Measurements from ENCODE around the gene OBSL1.

The OBSL1 gene

GRCh38 chr2:219527076-219527394 is 44.3 kb downstream of the OBSL1 start:
- no peak for DNase-seq

- DNase-seq, result no peak
These were observed 44.8 kb downstream of the OBSL1 start for GRCh38 chr2:219526320-219527075.

GRCh38 chr2:219525533-219526232 is 45.7 kb downstream of the OBSL1 start:
- no peak for DNase-seq

- DNase-seq, result no peak
These were observed 46.5 kb downstream of the OBSL1 start for GRCh38 chr2:219524817-219525216.

- no peak for DNase-seq
These were observed 48.2 kb downstream of the OBSL1 start for GRCh38 chr2:219523031-219523671.

GRCh38 chr2:219522111-219523030 is 49.0 kb downstream of the OBSL1 start:
- DNase-seq, result no peak

- DNase-seq, result no peak
These were observed 50.1 kb downstream of the OBSL1 start for GRCh38 chr2:219521066-219521880.

GRCh38 chr2:219520079-219520478 is 51.3 kb downstream of the OBSL1 start:
- no peak for DNase-seq

GRCh38 chr2:219519526-219519916 is 51.8 kb downstream of the OBSL1 start:
- no peak for DNase-seq

- DNase-seq, result no peak
These were observed 53.2 kb downstream of the OBSL1 start for GRCh38 chr2:219517954-219518778.

GRCh38 chr2:219516888-219517287 is 54.5 kb downstream of the OBSL1 start:
- no peak for DNase-seq

GRCh38 chr2:219515874-219516629 is 55.3 kb downstream of the OBSL1 start:
- DNase-seq, result no peak

GRCh38 chr2:219514836-219515235 is 56.5 kb downstream of the OBSL1 start:
- no peak for DNase-seq

- no peak for DNase-seq
These were observed 57.1 kb downstream of the OBSL1 start, which contains the start of gene ASIC4 for GRCh38 chr2:219514196-219514761. Gene ASIC4, plus strand, starts transcription at chr2:219514482. Its CDS starts 243 bp downstream, at chr2:219514725.

- DNase-seq, result no peak
These were observed 57.6 kb downstream of the OBSL1 start for GRCh38 chr2:219513787-219514186.

GRCh38 chr2:219512524-219513216 is 58.7 kb downstream of the OBSL1 start:
- no peak for DNase-seq

- no peak for DNase-seq
These were observed 59.6 kb downstream of the OBSL1 start for GRCh38 chr2:219511547-219512325.

- no peak for DNase-seq
These were observed 60.7 kb downstream of the OBSL1 start for GRCh38 chr2:219510512-219511135.

Measured in activated naive CD4-positive, alpha-beta T cell treated with Interleukin-2 at 50 U/mL for 16 hours (primary cell).